HepG2 (cell line): ENCODE measurements around the gene USF2. TPM values are rescaled to one million over a fixed set of nuclear protein-coding genes. Genes with fewer than 3 reads are reported as not detected.

Experiments
- GLI4 ChIP-seq: sonication (generic); formaldehyde crosslinking; IDR thresholded peaks from 2 replicates; pipeline ENCODE4 v1.5.1; 2020; ENCODE audit warnings: missing genetic modification reagents, mild to moderate bottlenecking, moderate library complexity, borderline replicate concordance
- ZBTB40 ChIP-seq, 2 experiments: fragments of 450-650 bp in 1 of 2; sonication (generic) in 1 of 2; formaldehyde crosslinking in 1 of 2; IDR thresholded peaks; 2 replicates each; pipeline versions ENCODE4 v1.6.1 to v1.8.0; 2016 to 2022; ENCODE audit warnings: antibody characterized with exemption in 1 of 2, mild to moderate bottlenecking in 1 of 2, missing genetic modification reagents in 1 of 2
- ZNF710 ChIP-seq: sonication (generic); formaldehyde crosslinking; IDR thresholded peaks from 2 replicates; pipeline ENCODE4 v1.5.0; 2020; ENCODE audit warnings: mild to moderate bottlenecking, missing genetic modification reagents, borderline replicate concordance
- ZSCAN29 ChIP-seq: sonication (generic); formaldehyde crosslinking; conservative IDR thresholded peaks from 2 replicates; pipeline ENCODE4 v1.4.0; 2020; ENCODE audit warnings: mild to moderate bottlenecking, missing genetic modification reagents
- polyA plus RNA-seq, 8 experiments: library from polyadenylated mRNA; depleted of rRNA in 3 of 8; stranded (reverse) in 7 of 8; unstranded in 1 of 8; fragments of >200 nt; fragmentation: Illumina TruSeq in 4 of 8; extraction: Trizol in 4 of 8; gene quantifications; 2 replicates each; pipeline versions ENCODE4 v1.2.1 to v1.2.3, GENCODE V29; 2011 to 2016; ENCODE audit warnings: low read depth in 4 of 8, missing spikeins in 1 of 8, mixed read lengths in 1 of 8; ENCODE audit not compliant: insufficient read depth in 1 of 8
- total RNA-seq, 5 experiments: library from RNA; depleted of rRNA; stranded (reverse); fragments of >200 nt; fragmentation: Illumina TruSeq; extraction: Trizol; gene quantifications; 2 replicates each; pipeline ENCODE4 v1.2.3, GENCODE V29; 2016; ENCODE audit warnings: low read depth in 1 of 5
- TF ChIP-seq, protein P1 (sequence below): sonication (generic); formaldehyde crosslinking; IDR thresholded peaks from 2 replicates; pipeline ENCODE4 v1.8.0; 2022; ENCODE audit warnings: low read depth, missing genetic modification reagents
- TF ChIP-seq, protein P2 (sequence below), 2 experiments: sonication (generic) in 1 of 2; formaldehyde crosslinking in 1 of 2; IDR thresholded peaks; 2 replicates each; pipeline versions ENCODE4 v1.6.1 to v1.9.0; 2014 to 2022; ENCODE audit warnings: antibody characterized with exemption in 1 of 2, borderline replicate concordance in 1 of 2, inconsistent platforms in 1 of 2, low read depth in 1 of 2, missing genetic modification reagents in 1 of 2

The USF2 gene
- total and polyA plus RNA-seq, 2 of the 13 experiments (the other 11 are each of a cell fraction or from before 2014, with no cell fraction given), result 54.9 to 106 TPM

DNA sequence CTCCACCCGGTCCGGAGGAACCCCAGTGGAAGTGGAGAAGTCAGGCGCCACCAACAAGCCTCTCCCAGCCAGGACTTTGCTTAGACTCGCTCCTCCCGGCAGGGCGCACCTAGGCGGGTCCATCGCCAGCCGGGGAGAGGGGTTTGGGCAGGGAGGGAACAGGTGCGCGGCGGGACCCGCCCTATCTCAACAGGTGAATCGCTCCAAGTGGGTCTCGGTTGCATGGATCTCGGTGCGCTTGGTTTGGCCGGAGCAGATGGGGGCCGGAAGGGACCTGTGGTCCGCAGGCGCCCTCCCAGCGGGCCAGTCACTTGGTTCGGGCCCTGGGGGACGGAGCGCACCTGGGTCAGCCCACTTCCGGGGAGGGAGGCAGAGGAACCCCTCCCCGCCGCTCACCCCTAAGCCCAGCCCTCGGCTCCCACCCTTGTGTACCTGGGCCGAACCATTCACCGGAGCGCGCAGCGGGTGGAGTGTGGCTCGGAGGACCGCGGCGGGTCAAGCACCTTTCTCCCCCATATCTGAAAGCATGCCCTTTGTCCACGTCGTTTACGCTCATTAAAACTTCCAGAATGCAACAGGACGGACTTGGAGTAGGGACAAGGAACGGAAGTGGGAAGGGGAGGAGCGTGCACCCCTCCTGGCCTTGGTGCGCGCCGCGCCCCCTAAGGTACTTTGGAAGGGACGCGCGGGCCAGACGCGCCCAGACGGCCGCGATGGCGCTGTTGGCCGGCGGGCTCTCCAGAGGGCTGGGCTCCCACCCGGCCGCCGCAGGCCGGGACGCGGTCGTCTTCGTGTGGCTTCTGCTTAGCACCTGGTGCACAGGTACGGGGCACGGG lies 20.2 kb upstream of the USF2 start, which contains the start of gene LSR (continued):
- TF ChIP-seq ZBTB40 (IDR thresholded peaks at IDR 0.05) (peak; percentile 17; the same call in 1 of the 2 replicates), ZBTB40 (CRISPR knock-in tag; IDR thresholded peaks at IDR 0.05) (peak; percentile 71), ZSCAN29 (CRISPR knock-in tag) (0 out of 2 replicates have a peak, but pooled peaks have one; percentile 24), ZNF710 (CRISPR knock-in tag) (peak; percentile 91), GLI4 (CRISPR knock-in tag) (peak; percentile 52; the same call in 1 of the 2 replicates)
- TF ChIP-seq, protein P1, sequence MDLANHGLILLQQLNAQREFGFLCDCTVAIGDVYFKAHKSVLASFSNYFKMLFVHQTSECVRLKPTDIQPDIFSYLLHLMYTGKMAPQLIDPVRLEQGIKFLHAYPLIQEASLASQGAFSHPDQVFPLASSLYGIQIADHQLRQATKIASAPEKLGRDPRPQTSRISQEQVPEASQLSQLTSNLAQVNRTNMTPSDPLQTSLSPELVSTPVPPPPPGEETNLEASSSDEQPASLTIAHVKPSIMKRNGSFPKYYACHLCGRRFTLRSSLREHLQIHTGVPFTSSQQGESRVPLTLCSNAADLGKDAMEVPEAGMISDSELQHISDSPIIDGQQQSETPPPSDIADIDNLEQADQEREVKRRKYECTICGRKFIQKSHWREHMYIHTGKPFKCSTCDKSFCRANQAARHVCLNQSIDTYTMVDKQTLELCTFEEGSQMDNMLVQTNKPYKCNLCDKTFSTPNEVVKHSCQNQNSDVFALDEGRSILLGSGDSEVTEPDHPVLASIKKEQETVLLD (CRISPR knock-in tag), result peak; percentile 77
- TF ChIP-seq, protein P2, sequence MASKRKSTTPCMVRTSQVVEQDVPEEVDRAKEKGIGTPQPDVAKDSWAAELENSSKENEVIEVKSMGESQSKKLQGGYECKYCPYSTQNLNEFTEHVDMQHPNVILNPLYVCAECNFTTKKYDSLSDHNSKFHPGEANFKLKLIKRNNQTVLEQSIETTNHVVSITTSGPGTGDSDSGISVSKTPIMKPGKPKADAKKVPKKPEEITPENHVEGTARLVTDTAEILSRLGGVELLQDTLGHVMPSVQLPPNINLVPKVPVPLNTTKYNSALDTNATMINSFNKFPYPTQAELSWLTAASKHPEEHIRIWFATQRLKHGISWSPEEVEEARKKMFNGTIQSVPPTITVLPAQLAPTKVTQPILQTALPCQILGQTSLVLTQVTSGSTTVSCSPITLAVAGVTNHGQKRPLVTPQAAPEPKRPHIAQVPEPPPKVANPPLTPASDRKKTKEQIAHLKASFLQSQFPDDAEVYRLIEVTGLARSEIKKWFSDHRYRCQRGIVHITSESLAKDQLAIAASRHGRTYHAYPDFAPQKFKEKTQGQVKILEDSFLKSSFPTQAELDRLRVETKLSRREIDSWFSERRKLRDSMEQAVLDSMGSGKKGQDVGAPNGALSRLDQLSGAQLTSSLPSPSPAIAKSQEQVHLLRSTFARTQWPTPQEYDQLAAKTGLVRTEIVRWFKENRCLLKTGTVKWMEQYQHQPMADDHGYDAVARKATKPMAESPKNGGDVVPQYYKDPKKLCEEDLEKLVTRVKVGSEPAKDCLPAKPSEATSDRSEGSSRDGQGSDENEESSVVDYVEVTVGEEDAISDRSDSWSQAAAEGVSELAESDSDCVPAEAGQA (IDR thresholded peaks at IDR 0.05; ENCODE audit: low read depth), result no peak
- TF ChIP-seq, protein P2 (CRISPR knock-in tag; IDR thresholded peaks at IDR 0.05; ENCODE audit: borderline replicate concordance), result peak; percentile 74; the same call in 1 of the 2 replicates
